GM18511 (cell line): ENCODE results near the gene C1orf115.
"Not testable (repeated sequence)": the region's sequence is repeated elsewhere in the genome, so short reads cannot be mapped to it uniquely, and the experiment has no call there.

ENCODE experiments used
- ATAC-seq: cut with Tn5 transposase; IDR thresholded peaks from one replicate; pipeline ENCODE4 v1.9.1; 2021; ENCODE audit warnings: mild to moderate bottlenecking, moderate library complexity; ENCODE audit not compliant: unreplicated experiment

Gene C1orf115

DNA sequence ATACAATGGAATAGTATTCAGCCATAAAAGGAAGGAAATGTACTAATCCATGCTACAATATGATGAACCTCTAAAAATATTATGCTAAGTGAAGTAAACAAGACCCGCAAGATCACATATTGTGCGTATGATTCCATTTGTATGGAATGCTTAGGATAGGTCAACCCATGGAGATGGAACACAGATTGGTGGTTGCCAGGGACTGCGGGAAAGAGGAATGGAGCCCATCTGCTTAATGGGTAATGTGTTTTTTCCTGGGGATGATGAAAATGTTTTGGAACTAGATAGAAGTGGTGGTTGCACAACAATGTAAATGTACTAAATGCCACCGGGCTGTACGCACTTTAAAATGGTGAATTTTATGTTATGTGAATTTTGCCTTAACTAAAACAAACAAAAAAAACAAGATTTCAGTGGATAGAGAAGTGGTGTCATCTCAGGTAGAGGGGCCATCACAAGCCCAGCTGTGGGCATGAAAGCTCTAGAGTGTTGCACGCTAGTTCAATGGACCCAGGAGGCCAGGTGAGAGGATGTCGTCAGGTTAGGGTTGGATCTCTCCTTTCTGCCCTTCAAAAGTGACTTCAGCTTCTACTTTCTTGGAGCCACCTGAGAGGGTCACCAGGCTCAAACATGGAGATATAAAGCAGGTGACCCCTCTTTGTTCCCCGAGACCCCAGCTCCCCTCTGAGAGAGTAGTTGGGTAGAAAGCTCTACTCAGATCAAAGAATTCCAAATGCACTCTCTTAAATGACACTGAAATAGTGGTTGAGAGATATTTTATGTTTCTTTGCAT is 2.5 kb downstream of the C1orf115 start:
- ATAC-seq, result no peak

- no peak for ATAC-seq
Measured at GRCh38 chr1:220694866-220695382, 4.8 kb downstream of the C1orf115 start.

- ATAC-seq, result no peak
Measured at GRCh38 chr1:220695426-220695825, 5.3 kb downstream of the C1orf115 start.

DNA sequence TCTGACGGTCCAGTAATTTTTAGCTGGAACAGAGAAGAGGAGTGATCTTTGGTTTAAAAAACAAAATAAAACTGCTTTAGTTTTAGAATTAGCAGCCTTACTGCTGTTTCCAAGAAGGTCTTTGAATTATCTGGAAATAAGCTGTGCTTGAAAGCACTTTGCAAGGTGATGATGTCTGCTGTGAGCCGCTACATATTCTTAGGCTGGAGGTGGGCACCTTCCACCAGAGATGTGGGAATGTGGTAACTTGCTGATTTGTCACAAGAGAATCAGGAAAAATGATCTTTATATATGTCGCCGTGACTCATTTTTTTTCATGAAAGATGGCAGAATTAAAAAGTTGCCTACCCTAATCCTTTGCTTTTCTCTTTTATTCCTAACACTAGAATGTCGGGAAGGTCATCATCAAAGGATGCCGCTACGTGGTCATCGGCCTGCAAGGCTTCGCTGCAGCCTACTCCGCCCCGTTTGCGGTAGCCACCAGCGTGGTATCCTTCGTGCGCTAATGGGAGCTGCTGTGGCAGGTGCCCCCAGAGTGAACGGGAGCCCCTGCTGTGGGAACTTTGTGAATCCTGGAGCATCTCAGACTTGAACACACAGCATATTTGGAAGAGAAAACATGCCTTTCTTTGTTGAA is 6.2 kb downstream of the C1orf115 start:
- no peak for ATAC-seq

DNA sequence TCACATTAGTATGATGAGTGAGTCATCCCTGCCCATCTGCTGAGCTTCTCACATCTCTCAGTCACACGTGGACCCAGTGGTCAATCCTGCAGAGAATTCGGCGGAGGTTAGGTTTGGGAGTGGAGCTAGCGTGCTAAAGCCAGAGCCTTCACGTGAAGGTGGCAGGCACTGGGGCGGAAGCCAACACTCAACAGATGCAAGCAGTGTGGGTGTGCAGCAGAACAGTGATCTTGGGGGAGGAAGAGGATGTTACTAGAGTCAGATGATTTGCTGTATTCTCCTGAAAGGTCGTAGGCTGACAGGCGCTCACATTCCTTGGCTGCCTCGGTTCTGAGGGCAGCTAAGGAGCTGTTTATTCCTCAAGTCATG is 6.7 kb downstream of the C1orf115 start:
- peak; percentile 79 for ATAC-seq

- no peak for ATAC-seq
Measured at GRCh38 chr1:220697326-220697725, 7.2 kb downstream of the C1orf115 start.

- ATAC-seq, result no peak
Measured at GRCh38 chr1:220698607-220699016, 8.4 kb downstream of the C1orf115 start.

GRCh38 chr1:220699044-220699443 is 8.9 kb downstream of the C1orf115 start:
- no peak for ATAC-seq

DNA sequence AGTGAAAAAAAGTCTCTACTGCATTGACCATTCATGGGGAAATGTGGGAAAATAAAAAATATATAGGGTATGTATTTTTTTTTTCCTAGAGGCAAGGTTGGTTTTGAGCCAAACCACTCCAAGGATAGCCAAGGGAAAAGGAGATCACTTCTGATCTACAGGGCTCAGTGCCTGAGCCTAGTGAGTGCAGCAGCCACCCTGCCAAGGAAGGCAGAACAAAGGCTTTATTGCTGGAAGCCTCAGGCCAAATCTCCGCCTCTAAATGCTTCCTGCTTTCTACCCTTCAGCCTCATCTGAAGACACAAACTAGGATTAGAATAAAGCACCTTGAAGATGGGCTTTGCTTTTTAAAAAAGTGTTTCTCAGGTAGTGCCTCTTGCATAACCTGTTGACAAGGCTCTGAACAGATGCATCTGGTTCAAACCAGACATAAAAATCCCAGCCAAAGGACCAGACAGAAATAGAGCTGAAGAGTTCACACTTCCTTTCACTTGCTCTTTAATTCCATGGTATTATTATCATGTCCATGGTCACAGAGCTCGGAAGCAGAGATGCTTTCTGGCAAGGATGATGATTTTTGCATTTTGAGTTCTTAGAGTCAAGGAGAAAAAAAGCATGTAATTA is 10.5 kb downstream of the C1orf115 start:
- no peak for ATAC-seq

GRCh38 chr1:220701974-220702373 is 11.8 kb downstream of the C1orf115 start:
- ATAC-seq, result peak; percentile 45

DNA sequence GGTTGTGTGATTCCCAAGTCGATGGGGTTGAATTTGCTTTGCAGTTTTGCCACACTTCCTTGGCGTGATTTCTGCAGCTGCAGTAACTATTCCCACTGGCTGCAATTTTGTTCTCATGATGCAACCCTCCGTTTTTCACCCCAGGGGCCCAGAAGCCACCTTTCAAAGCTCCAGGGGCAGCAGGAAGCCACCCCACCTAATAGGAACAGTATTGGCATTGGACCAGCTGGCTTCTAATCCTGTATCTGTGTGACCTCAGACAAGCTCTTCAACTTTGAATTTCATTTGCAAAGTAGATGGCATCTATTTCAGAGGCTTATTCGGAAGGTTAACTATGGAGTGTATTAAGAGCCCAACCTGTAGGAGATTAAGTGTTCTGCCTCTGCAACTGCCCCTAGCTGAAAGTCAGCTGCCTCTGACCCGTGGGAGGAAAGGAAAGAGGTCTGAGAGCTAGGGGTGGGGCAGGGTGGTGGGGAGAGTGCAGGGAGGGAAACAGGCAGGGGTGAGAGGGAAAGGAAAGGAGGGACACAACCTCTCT is 12.6 kb downstream of the C1orf115 start:
- no peak for ATAC-seq

GRCh38 chr1:220703305-220703704 is 13.1 kb downstream of the C1orf115 start:
- no peak for ATAC-seq

DNA sequence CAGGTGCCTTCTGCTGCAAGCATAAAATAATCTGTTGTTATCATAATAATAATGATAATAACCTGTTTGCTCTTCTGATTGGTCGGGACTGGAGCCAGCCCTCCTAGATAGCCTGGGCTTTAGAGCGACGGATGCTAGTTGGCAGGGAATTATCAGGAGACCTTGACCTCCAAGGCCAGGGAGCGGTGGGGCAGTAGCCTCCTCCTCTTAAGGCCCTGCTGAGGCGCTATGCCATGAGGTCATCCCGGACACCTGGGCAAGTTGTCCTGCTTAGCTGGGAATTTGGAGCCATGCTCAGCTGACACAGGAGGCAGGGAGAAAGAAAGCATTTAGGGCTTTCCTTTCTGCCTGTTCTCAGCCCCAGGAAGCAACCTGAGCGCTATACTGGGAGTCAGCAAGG is 15.6 kb downstream of the C1orf115 start:
- no peak for ATAC-seq

GRCh38 chr1:220706480-220706879 is 16.3 kb downstream of the C1orf115 start:
- no peak for ATAC-seq

DNA sequence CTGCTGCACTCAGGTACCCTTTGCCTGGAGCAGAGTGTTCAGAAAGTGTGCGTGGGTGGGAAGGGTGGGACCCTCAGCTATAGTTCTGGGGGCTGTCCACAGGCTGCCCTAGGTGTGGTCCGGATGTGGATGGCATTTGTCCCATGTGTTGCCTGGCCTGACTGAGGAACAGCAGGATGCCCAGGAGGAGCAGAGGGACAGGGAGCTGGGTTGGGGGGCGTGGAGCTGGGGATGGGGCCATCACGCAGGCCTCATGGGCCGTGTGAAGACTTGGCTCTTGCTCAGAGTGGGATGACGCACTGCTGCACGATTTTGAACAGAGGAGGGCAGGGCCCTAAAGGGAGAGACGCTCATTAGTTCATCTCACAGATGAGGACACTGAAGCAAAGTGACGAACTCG is 17.0 kb downstream of the C1orf115 start:
- no peak for ATAC-seq

DNA sequence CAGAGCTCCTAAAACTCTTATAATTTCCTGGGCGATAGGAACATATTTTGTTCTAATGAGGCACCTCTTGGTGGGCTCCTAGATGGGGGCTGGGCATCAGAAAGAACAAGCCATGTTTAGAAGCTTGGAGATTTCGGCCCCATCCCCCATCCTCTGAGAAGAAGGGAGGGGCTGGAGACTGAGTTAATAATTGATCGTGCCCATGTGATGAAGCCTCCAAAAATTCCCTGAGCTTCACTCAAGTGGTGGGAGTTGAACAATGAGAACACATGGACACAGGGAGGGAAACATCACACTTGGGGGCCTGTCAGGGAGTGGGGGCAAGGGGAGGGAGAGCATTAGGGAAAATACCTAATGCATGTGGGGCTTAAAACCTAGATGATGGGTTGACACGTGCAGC is 18.1 kb downstream of the C1orf115 start:
- ATAC-seq, result no peak

GRCh38 chr1:220708936-220709801 is 19.0 kb downstream of the C1orf115 start:
- ATAC-seq, result peak; percentile 29

- no peak for ATAC-seq
Measured at GRCh38 chr1:220710333-220710732, 20.2 kb downstream of the C1orf115 start.

GRCh38 chr1:220711056-220711809 is 21.1 kb downstream of the C1orf115 start:
- peak; percentile 92 for ATAC-seq

GRCh38 chr1:220715986-220716385 is 25.8 kb downstream of the C1orf115 start:
- ATAC-seq, result not testable (repeated sequence)
